ENCODE measurements around the gene FAM186B.

GRCh38 chr12:49588281-49588680, 17.2 kb downstream of the FAM186B start:
- TF ChIP-seq, protein P1, sequence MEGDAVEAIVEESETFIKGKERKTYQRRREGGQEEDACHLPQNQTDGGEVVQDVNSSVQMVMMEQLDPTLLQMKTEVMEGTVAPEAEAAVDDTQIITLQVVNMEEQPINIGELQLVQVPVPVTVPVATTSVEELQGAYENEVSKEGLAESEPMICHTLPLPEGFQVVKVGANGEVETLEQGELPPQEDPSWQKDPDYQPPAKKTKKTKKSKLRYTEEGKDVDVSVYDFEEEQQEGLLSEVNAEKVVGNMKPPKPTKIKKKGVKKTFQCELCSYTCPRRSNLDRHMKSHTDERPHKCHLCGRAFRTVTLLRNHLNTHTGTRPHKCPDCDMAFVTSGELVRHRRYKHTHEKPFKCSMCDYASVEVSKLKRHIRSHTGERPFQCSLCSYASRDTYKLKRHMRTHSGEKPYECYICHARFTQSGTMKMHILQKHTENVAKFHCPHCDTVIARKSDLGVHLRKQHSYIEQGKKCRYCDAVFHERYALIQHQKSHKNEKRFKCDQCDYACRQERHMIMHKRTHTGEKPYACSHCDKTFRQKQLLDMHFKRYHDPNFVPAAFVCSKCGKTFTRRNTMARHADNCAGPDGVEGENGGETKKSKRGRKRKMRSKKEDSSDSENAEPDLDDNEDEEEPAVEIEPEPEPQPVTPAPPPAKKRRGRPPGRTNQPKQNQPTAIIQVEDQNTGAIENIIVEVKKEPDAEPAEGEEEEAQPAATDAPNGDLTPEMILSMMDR (IDR thresholded peaks at IDR 0.05), result no peak
- no peak for TF ChIP-seq POLR2A (IDR thresholded peaks at IDR 0.05)
